H1 (cell line): ENCODE results near the gene TMEM272. TPM values are rescaled to one million over a fixed set of nuclear protein-coding genes. Genes with fewer than 3 reads are reported as not detected.

Source experiments
- CTBP2 ChIP-seq: IDR thresholded peaks from 2 replicates; pipeline ENCODE4 v1.7.0; 2011; ENCODE audit warnings: borderline replicate concordance, mild to moderate bottlenecking, moderate library complexity, mixed read lengths, low read length; ENCODE audit not compliant: insufficient read depth, insufficient read length
- KDM5A ChIP-seq: fragments of 200-600 bp; IDR thresholded peaks from 2 replicates; pipeline ENCODE4 v1.7.1; 2012; ENCODE audit warnings: mild to moderate bottlenecking, low read length, inconsistent platforms, mixed read lengths
- SIN3A ChIP-seq, 2 experiments: IDR thresholded peaks in 1 of 2; conservative IDR thresholded peaks in 1 of 2; 2 replicates each; pipeline ENCODE4 v1.6.1; 2011 to 2012; ENCODE audit warnings: low read length in 2 of 2, improper control_type of control experiment in 1 of 2, low read depth in 1 of 2, mild to moderate bottlenecking in 1 of 2
- TEAD4 ChIP-seq: IDR thresholded peaks from 2 replicates; pipeline ENCODE4 v1.6.1; 2012; ENCODE audit warnings: low read depth, low read length, inconsistent platforms, mixed read lengths
- USF2 ChIP-seq: IDR thresholded peaks from 2 replicates; pipeline ENCODE4 v1.6.1; 2011; ENCODE audit warnings: low read length, improper control_type of control experiment
- polyA plus RNA-seq, 7 experiments: library from polyadenylated mRNA; depleted of rRNA in 3 of 7; stranded (reverse) in 5 of 7; unstranded in 2 of 7; fragments of >200 nt in 5 of 7; fragments of 200-250 nt in 2 of 7; gene quantifications; 1 replicate in 5 of 7; 2 replicates in 1 of 7; 4 replicates in 1 of 7; pipeline versions ENCODE4 v1.2.1 to v1.2.3, GENCODE V29; 2011 to 2013; ENCODE audit warnings: missing spikeins in 2 of 7, mixed read lengths in 2 of 7
- total RNA-seq: library from RNA; stranded (reverse); fragmentation: NEBNext Ultra II Directional; extraction: Animal tissue kit (Norgen Biotek cat#: 25700); gene quantifications from 2 replicates; pipeline ENCODE4 v1.2.1, GENCODE V29; 2021

The TMEM272 gene
- total and polyA plus RNA-seq, 2 of the 8 experiments (the other 6 are each of a cell fraction or from before 2014, with no cell fraction given) = 0.05 TPM; not detected in 1

- TF ChIP-seq USF2 (no peak), KDM5A (no peak), TEAD4 (no peak), SIN3A (conservative IDR thresholded peaks at IDR 0.05 in 1 of 2, IDR thresholded peaks at IDR 0.05 in 1 of 2; ENCODE audit: low read depth in 1 of 2, low read length in 2 of 2) (no peak), CTBP2 (no peak)
Observed at GRCh38 chr13:51858433-51859247, 13.7 kb upstream of the TMEM272 start (continued).
